HepG2 (cell line): ENCODE results near the gene MICALL2. TPM values are rescaled to one million over a fixed set of nuclear protein-coding genes. Genes with fewer than 3 reads are reported as not detected.

Experiments
- ATAC-seq: fragments of 200-7000 bp; cut with Tn5 transposase; 3 replicates; pipeline ENCODE4 v1.9.1; 2020; ENCODE audit warnings: mild to moderate bottlenecking, moderate library complexity
- BruUV-seq: library from RNA; stranded (reverse); fragments of 400-500 nt; replicated peaks from 2 replicates; lab custom pipeline; 2021; lab: Mats Ljungman, UMichigan
- CTCF ChIA-PET: fragments of 300-600 bp; formaldehyde crosslinking; extraction: SDS; loops from one replicate; lab custom pipeline; 2021; ENCODE audit warnings: low total read pairs, inconsistent platforms, low intra/inter-chr PET ratio; lab: Yijun Ruan, JAX
- POLR2A ChIA-PET: fragments of 350-600 bp; sonication (Branson Sonifier 250); formaldehyde crosslinking; loops from one replicate; lab custom pipeline; 2020; ENCODE audit warnings: antibody characterized with exemption, inconsistent platforms; lab: Yijun Ruan, JAX
- DNase-seq: peaks from one replicate; pipeline ENCODE4 v3.0.0-alpha.2; 2015; ENCODE audit warnings: low spot score
- FAIRE-seq: peaks from 3 replicates; lab custom pipeline; 2011; peaks lifted over from hg19 to GRCh38; lab: Jason Lieb, UNC
- H2AFZ ChIP-seq: one replicate; pipeline ENCODE4 v1.6.1; 2011; ENCODE audit warnings: low read length, inconsistent platforms
- H3K27ac ChIP-seq: fragments of 300-600 bp; 3 replicates; pipeline ENCODE4 v1.8.0; 2011; ENCODE audit warnings: mixed run types, mild to moderate bottlenecking, mixed read lengths, low read length, inconsistent platforms; ENCODE audit not compliant: insufficient read depth; ENCODE audit errors: extremely low read length
- H3K27me3 ChIP-seq, 2 experiments: fragments of 200-600 bp in 1 of 2; 2 replicates in 1 of 2; 3 replicates in 1 of 2; pipeline versions ENCODE4 v1.6.0 to v1.8.0; 2011; ENCODE audit warnings: low read length in 2 of 2, mild to moderate bottlenecking in 2 of 2, moderate library complexity in 2 of 2, inconsistent platforms in 1 of 2; ENCODE audit not compliant: insufficient read depth in 2 of 2, control insufficient read depth in 1 of 2
- H3K36me3 ChIP-seq, 2 experiments: fragments of 200-600 bp in 1 of 2; replicated peaks in 1 of 2; 2 replicates in 1 of 2; 3 replicates in 1 of 2; pipeline versions ENCODE4 v1.5.1 to v1.8.0; 2011; ENCODE audit warnings: low read length in 2 of 2, inconsistent platforms in 1 of 2; ENCODE audit not compliant: insufficient read depth in 2 of 2, control insufficient read depth in 1 of 2
- H3K4me1 ChIP-seq: 2 replicates; pipeline ENCODE4 v1.5.1; 2012; ENCODE audit warnings: low read length, inconsistent platforms; ENCODE audit not compliant: insufficient read depth
- H3K4me2 ChIP-seq: 2 replicates; pipeline ENCODE4 v1.6.0; 2011; ENCODE audit warnings: low read depth, low read length, inconsistent platforms
- H3K4me3 ChIP-seq, 3 experiments: fragments of 200-600 bp in 1 of 3; sonication (generic), shearing (Covaris generic) in 1 of 3; replicated peaks in 1 of 3; 2 replicates each; pipeline ENCODE4 v1.5.1; 2011 to 2016; ENCODE audit warnings: low read length in 3 of 3, inconsistent platforms in 2 of 3, low read depth in 2 of 3, mild to moderate bottlenecking in 2 of 3, control low read depth in 1 of 3, mixed read lengths in 1 of 3; ENCODE audit not compliant: insufficient read depth in 1 of 3
- H3K79me2 ChIP-seq: one replicate; pipeline ENCODE4 v1.6.1; 2011; ENCODE audit warnings: low read length, inconsistent platforms; ENCODE audit not compliant: insufficient read depth
- H3K9ac ChIP-seq: 2 replicates; pipeline ENCODE4 v1.6.0; 2011; ENCODE audit warnings: mild to moderate bottlenecking, low read depth, low read length, inconsistent platforms; ENCODE audit not compliant: insufficient read depth
- H3K9me3 ChIP-seq: 2 replicates; pipeline ENCODE4 v1.5.1; 2012; ENCODE audit warnings: mild to moderate bottlenecking, low read length
- H4K20me1 ChIP-seq: 2 replicates; pipeline ENCODE4 v1.6.0; 2011; ENCODE audit warnings: inconsistent platforms, mild to moderate bottlenecking, low read length, moderate library complexity; ENCODE audit not compliant: insufficient read depth
- ARNT ChIP-seq: fragments of 450-650 bp; IDR thresholded peaks from 2 replicates; pipeline ENCODE4 v1.6.1; 2017
- CC2D1A ChIP-seq: sonication (generic); formaldehyde crosslinking; IDR thresholded peaks from 2 replicates; pipeline ENCODE4 v1.8.1; 2023; ENCODE audit warnings: mild to moderate bottlenecking, missing genetic modification reagents
- DNMT1 ChIP-seq: sonication (generic); formaldehyde crosslinking; IDR thresholded peaks from 2 replicates; pipeline ENCODE4 v1.5.1; 2020; ENCODE audit warnings: mild to moderate bottlenecking, missing genetic modification reagents
- EEA1 ChIP-seq: sonication (generic); formaldehyde crosslinking; IDR thresholded peaks from 2 replicates; pipeline ENCODE4 v1.5.1; 2020; ENCODE audit warnings: mild to moderate bottlenecking, missing genetic modification reagents, borderline replicate concordance
- KLF11 ChIP-seq: IDR thresholded peaks from 2 replicates; pipeline ENCODE4 v1.6.1; 2016; ENCODE audit warnings: missing compliant biosample characterization
- MEF2D ChIP-seq: sonication (generic); formaldehyde crosslinking; IDR thresholded peaks from 2 replicates; pipeline ENCODE4 v1.5.1; 2020; ENCODE audit warnings: mild to moderate bottlenecking, missing genetic modification reagents
- RXRB ChIP-seq: IDR thresholded peaks from 2 replicates; pipeline ENCODE4 v1.6.1; 2016; ENCODE audit warnings: borderline replicate concordance, missing genetic modification reagents, missing compliant biosample characterization
- ZFP62 ChIP-seq: sonication (generic); formaldehyde crosslinking; IDR thresholded peaks from 2 replicates; pipeline ENCODE4 v1.4.0; 2020; ENCODE audit warnings: missing genetic modification reagents
- ZNF44 ChIP-seq: sonication (generic); formaldehyde crosslinking; IDR thresholded peaks from 2 replicates; pipeline ENCODE4 v1.5.1; 2020; ENCODE audit warnings: mild to moderate bottlenecking, missing genetic modification reagents
- ZNF598 ChIP-seq: sonication (generic); formaldehyde crosslinking; IDR thresholded peaks from 2 replicates; pipeline ENCODE4 v1.5.1; 2020; ENCODE audit warnings: mild to moderate bottlenecking, missing genetic modification reagents, borderline replicate concordance
- ZNF652 ChIP-seq: IDR thresholded peaks from 2 replicates; pipeline ENCODE4 v1.6.1; 2016; ENCODE audit warnings: low read depth, borderline replicate concordance
- ZNF703 ChIP-seq: sonication (generic); formaldehyde crosslinking; IDR thresholded peaks from 2 replicates; pipeline ENCODE4 v1.5.1; 2020; ENCODE audit warnings: missing genetic modification reagents, mild to moderate bottlenecking, moderate library complexity, borderline replicate concordance
- ZNF773 ChIP-seq: sonication (generic); formaldehyde crosslinking; IDR thresholded peaks from 2 replicates; pipeline ENCODE4 v1.4.0; 2020; ENCODE audit warnings: missing genetic modification reagents, borderline replicate concordance
- WGBS: methylation state at CpG from one replicate; pipeline ENCODE4 v1.1.6; 2017; ENCODE audit warnings: low lambda C conversion rate; 5-methylcytosine and 5-hydroxymethylcytosine counted together
- in situ Hi-C: cut with HindIII; loops from 2 replicates; pipeline ENCODE4 v1.10.0; 2017; ENCODE audit warnings: low pct_unique_long_range_greater_than_20kb; ENCODE audit not compliant: extremely low pct_ligation_motif_present
- intact Hi-C: fragments of 100-400 bp; cut with micrococcal nuclease; formaldehyde crosslinking; loops from one replicate; pipeline ENCODE4 v1.10.0; 2022; ENCODE audit not compliant: unreplicated experiment
- polyA plus RNA-seq, 8 experiments: library from polyadenylated mRNA; depleted of rRNA in 3 of 8; stranded (reverse) in 7 of 8; unstranded in 1 of 8; fragments of >200 nt; fragmentation: Illumina TruSeq in 4 of 8; extraction: Trizol in 4 of 8; gene quantifications; 2 replicates each; pipeline versions ENCODE4 v1.2.1 to v1.2.3, GENCODE V29; 2011 to 2016; ENCODE audit warnings: low read depth in 4 of 8, missing spikeins in 1 of 8, mixed read lengths in 1 of 8; ENCODE audit not compliant: insufficient read depth in 1 of 8
- total RNA-seq, 5 experiments: library from RNA; depleted of rRNA; stranded (reverse); fragments of >200 nt; fragmentation: Illumina TruSeq; extraction: Trizol; gene quantifications; 2 replicates each; pipeline ENCODE4 v1.2.3, GENCODE V29; 2016; ENCODE audit warnings: low read depth in 1 of 5
- TF ChIP-seq, protein P1 (sequence below): IDR thresholded peaks from 2 replicates; pipeline ENCODE4 v1.6.1; 2018; ENCODE audit warnings: missing genetic modification reagents, mild to moderate bottlenecking, missing compliant biosample characterization
- TF ChIP-seq, protein P2 (sequence below): sonication (generic); formaldehyde crosslinking; IDR thresholded peaks from 2 replicates; pipeline ENCODE4 v1.4.0; 2020; ENCODE audit warnings: mild to moderate bottlenecking, missing genetic modification reagents
- TF ChIP-seq, protein P3 (sequence below): sonication (generic); formaldehyde crosslinking; IDR thresholded peaks from 2 replicates; pipeline ENCODE4 v1.4.0; 2020; ENCODE audit warnings: mild to moderate bottlenecking, missing genetic modification reagents
- TF ChIP-seq, protein P4 (sequence below): sonication (generic); formaldehyde crosslinking; IDR thresholded peaks from 2 replicates; pipeline ENCODE4 v1.4.0; 2020; ENCODE audit warnings: missing genetic modification reagents; ENCODE audit errors: not compliant biosample characterization
- TF ChIP-seq, protein P5 (sequence below): sonication (generic); formaldehyde crosslinking; conservative IDR thresholded peaks from 2 replicates; pipeline ENCODE4 v1.8.0; 2022; ENCODE audit warnings: low read depth, missing genetic modification reagents

The MICALL2 gene
- total and polyA plus RNA-seq, 2 of the 13 experiments (the other 11 are each of a cell fraction or from before 2014, with no cell fraction given), result 5.8 to 12.4 TPM

DNA sequence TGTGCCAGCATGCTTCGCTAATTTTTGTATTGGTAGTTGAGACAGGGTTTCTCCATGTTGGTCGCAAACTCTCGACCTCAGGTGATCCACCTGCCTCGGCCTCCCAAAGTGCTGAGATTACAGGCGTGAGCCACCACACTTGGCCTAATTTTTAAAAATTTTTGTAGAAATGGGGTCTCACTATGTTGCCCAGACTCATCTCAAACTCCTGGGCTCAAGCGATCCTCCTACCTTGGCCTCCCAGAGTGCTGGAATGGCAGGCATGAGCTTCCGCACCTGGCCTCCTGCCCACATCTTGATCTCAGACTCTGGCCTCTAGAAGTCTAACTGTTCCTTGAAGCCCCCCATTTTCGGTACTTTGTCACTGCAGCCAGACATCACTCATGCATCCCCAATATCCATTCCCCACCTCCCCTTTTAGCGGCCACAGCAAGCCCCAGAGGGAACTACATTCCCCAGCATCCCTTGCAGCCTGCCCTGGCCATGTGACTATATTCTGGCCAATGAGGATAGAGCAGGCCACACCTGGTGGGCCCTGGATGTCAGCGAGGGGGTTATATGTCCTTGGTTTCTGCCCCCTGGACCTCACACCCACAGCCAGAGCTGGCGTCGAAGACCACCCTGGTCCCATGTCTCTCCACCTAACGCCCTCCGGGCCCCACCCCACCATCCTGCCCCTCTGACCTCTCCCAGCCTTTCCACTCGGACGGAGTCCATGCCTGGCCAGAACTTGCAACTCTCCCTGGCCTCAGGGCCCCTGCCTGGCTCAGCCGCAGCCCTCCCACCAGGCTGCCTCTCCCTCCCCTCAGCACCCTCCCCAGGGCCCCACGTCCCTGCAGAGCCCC lies 33.8 kb downstream of the MICALL2 start:
- Histone ChIP-seq H3K4me3 (peak overlapping the region; percentile 51 to 78 (median 52); a peak in 5 of 6 replicates), H3K27ac (no peak overlapping the region), H3K79me2 (no peaks in the 10 kb centered on the region), H3K4me1 (peaks cover 31% of the 10 kb centered on the region), H3K36me3 (no peaks in the 10 kb centered on the region), H3K27me3 (peaks cover 7 to 37% of the 10 kb centered on the region in 2 experiments; a peak in 4 of 5 replicates), H2AFZ (peak overlapping the region; percentile 90), H4K20me1 (no peaks in the 10 kb centered on the region), H3K9ac (peak overlapping the region; percentile 48; the same call in 1 of the 2 replicates), H3K9me3 (no peaks in the 10 kb centered on the region), H3K4me2 (peak overlapping the region; percentile 97)
- ChIA-PET POLR2A (no interaction called here), CTCF (no interaction called here)
- intact Hi-C loops, result no loop called here
- peak; percentile 39 for DNase-seq
- in situ Hi-C loops, result no loop called here
- BruUV-seq, result no TSS peak
- ATAC-seq, result peak; percentile 76
- peak; percentile 76 for FAIRE-seq
- 25% methylated on average over 18 of the region's 18 CpGs for whole genome bisulfite sequencing
- TF ChIP-seq MEF2D (CRISPR knock-in tag) (no peak), ZNF652 (no peak), DNMT1 (CRISPR knock-in tag) (no peak), ZFP62 (no peak), ARNT (no peak), ZNF44 (CRISPR knock-in tag) (no peak), ZNF598 (no peak), RXRB (no peak), CC2D1A (no peak), ZNF773 (CRISPR knock-in tag) (no peak), ZNF703 (CRISPR knock-in tag) (no peak), KLF11 (CRISPR knock-in tag) (no peak), EEA1 (no peak)
- TF ChIP-seq, protein P1, sequence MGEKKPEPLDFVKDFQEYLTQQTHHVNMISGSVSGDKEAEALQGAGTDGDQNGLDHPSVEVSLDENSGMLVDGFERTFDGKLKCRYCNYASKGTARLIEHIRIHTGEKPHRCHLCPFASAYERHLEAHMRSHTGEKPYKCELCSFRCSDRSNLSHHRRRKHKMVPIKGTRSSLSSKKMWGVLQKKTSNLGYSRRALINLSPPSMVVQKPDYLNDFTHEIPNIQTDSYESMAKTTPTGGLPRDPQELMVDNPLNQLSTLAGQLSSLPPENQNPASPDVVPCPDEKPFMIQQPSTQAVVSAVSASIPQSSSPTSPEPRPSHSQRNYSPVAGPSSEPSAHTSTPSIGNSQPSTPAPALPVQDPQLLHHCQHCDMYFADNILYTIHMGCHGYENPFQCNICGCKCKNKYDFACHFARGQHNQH (CRISPR knock-in tag), result peak; percentile 26; the same call in 1 of the 2 replicates
- TF ChIP-seq, protein P2, sequence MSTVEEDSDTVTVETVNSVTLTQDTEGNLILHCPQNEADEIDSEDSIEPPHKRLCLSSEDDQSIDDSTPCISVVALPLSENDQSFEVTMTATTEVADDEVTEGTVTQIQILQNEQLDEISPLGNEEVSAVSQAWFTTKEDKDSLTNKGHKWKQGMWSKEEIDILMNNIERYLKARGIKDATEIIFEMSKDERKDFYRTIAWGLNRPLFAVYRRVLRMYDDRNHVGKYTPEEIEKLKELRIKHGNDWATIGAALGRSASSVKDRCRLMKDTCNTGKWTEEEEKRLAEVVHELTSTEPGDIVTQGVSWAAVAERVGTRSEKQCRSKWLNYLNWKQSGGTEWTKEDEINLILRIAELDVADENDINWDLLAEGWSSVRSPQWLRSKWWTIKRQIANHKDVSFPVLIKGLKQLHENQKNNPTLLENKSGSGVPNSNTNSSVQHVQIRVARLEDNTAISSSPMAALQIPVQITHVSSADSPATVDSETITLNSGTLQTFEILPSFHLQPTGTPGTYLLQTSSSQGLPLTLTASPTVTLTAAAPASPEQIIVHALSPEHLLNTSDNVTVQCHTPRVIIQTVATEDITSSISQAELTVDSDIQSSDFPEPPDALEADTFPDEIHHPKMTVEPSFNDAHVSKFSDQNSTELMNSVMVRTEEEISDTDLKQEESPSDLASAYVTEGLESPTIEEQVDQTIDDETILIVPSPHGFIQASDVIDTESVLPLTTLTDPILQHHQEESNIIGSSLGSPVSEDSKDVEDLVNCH (CRISPR knock-in tag), result no peak
- TF ChIP-seq, protein P3, sequence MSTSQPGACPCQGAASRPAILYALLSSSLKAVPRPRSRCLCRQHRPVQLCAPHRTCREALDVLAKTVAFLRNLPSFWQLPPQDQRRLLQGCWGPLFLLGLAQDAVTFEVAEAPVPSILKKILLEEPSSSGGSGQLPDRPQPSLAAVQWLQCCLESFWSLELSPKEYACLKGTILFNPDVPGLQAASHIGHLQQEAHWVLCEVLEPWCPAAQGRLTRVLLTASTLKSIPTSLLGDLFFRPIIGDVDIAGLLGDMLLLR, result no peak
- TF ChIP-seq, protein P4, sequence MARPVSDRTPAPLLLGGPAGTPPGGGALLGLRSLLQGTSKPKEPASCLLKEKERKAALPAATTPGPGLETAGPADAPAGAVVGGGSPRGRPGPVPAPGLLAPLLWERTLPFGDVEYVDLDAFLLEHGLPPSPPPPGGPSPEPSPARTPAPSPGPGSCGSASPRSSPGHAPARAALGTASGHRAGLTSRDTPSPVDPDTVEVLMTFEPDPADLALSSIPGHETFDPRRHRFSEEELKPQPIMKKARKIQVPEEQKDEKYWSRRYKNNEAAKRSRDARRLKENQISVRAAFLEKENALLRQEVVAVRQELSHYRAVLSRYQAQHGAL (CRISPR knock-in tag), result no peak
- TF ChIP-seq, protein P5, sequence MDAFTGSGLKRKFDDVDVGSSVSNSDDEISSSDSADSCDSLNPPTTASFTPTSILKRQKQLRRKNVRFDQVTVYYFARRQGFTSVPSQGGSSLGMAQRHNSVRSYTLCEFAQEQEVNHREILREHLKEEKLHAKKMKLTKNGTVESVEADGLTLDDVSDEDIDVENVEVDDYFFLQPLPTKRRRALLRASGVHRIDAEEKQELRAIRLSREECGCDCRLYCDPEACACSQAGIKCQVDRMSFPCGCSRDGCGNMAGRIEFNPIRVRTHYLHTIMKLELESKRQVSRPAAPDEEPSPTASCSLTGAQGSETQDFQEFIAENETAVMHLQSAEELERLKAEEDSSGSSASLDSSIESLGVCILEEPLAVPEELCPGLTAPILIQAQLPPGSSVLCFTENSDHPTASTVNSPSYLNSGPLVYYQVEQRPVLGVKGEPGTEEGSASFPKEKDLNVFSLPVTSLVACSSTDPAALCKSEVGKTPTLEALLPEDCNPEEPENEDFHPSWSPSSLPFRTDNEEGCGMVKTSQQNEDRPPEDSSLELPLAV (CRISPR knock-in tag), result no peak
